Naive thymus-derived CD4-positive, alpha-beta T cell (primary cell): ENCODE data around the gene MFAP4. TPM values are rescaled to one million over a fixed set of nuclear protein-coding genes. Genes with fewer than 3 reads are reported as not detected.
A peak's percentile ranks its signal among the peaks of the same experiment; 100 is the strongest.

Experiments
- ATAC-seq: fragments of 150-1000 bp; cut with Tn5 transposase; 2 replicates; pipeline ENCODE4 v1.10.0; 2021; ENCODE audit warnings: mild to moderate bottlenecking, moderate library complexity
- CTCF ChIA-PET: fragments of 350-600 bp; sonication (Branson Sonifier 250); formaldehyde crosslinking; loops from one replicate; lab custom pipeline; 2021; ENCODE audit warnings: antibody characterized with exemption; lab: Charles Lee
- POLR2A ChIA-PET: fragments of 350-600 bp; sonication (Branson Sonifier 250); formaldehyde crosslinking; loops from one replicate; lab custom pipeline; 2021; ENCODE audit warnings: antibody characterized with exemption, inconsistent platforms; lab: Charles Lee
- DNase-seq, 9 donors: peaks; one replicate each; pipeline versions ENCODE4 v3.0.0 to v3.0.0-alpha.2; 2020 to 2022; ENCODE audit warnings: mixed read lengths in 1 of 9
- H3K27ac ChIP-seq: one replicate; pipeline ENCODE4 v1.7.0; 2013; ENCODE audit warnings: mild to moderate bottlenecking, low read depth, low read length, moderate library complexity
- H3K27me3 ChIP-seq, 2 donors: one replicate each; pipeline ENCODE4 v1.7.0; 2013; ENCODE audit warnings: low read length in 2 of 2, mild to moderate bottlenecking in 2 of 2, moderate library complexity in 2 of 2; ENCODE audit not compliant: control insufficient read depth in 2 of 2, insufficient read depth in 2 of 2
- H3K36me3 ChIP-seq, 3 experiments: 1 replicate in 2 of 3; 2 replicates in 1 of 3; pipeline ENCODE4 v1.7.0; 2013; ENCODE audit warnings: low read length in 3 of 3, mild to moderate bottlenecking in 3 of 3, moderate library complexity in 1 of 3; ENCODE audit not compliant: insufficient read depth in 3 of 3, control insufficient read depth in 2 of 3
- H3K4me1 ChIP-seq, 2 donors: one replicate each; pipeline ENCODE4 v1.7.0; 2013; ENCODE audit warnings: low read length in 2 of 2, mild to moderate bottlenecking in 2 of 2, moderate library complexity in 1 of 2; ENCODE audit not compliant: control insufficient read depth in 2 of 2, insufficient read depth in 2 of 2
- H3K4me3 ChIP-seq: 2 replicates; pipeline ENCODE4 v1.7.0; 2013; ENCODE audit warnings: mild to moderate bottlenecking, low read length
- H3K9me3 ChIP-seq, 3 experiments: 1 replicate in 2 of 3; 2 replicates in 1 of 3; pipeline ENCODE4 v1.7.0; 2013; ENCODE audit warnings: low read length in 3 of 3; ENCODE audit not compliant: control insufficient read depth in 2 of 3
- H3K27ac Mint-ChIP-seq, 9 donors: one replicate each; pipeline ENCODE4 v1.8.0; 2020 to 2022; ENCODE audit warnings: mixed read lengths in 9 of 9, mild to moderate bottlenecking in 8 of 9, moderate library complexity in 5 of 9, inconsistent platforms in 2 of 9
- H3K27me3 Mint-ChIP-seq, 5 donors: one replicate each; pipeline ENCODE4 v1.8.0; 2021 to 2022; ENCODE audit warnings: mixed read lengths in 5 of 5, mild to moderate bottlenecking in 1 of 5
- H3K36me3 Mint-ChIP-seq, 5 donors: one replicate each; pipeline ENCODE4 v1.8.0; 2020 to 2022; ENCODE audit warnings: mixed read lengths in 5 of 5, mild to moderate bottlenecking in 3 of 5, inconsistent platforms in 1 of 5
- H3K4me1 Mint-ChIP-seq, 7 donors: one replicate each; pipeline ENCODE4 v1.8.0; 2020 to 2022; ENCODE audit warnings: mixed read lengths in 7 of 7, mild to moderate bottlenecking in 3 of 7, inconsistent platforms in 1 of 7
- H3K4me3 Mint-ChIP-seq, 10 donors: one replicate each; pipeline ENCODE4 v1.8.0; 2020 to 2022; ENCODE audit warnings: mild to moderate bottlenecking in 10 of 10, mixed read lengths in 10 of 10, moderate library complexity in 6 of 10, inconsistent platforms in 2 of 10
- H3K9me3 Mint-ChIP-seq, 11 donors: one replicate each; pipeline ENCODE4 v1.8.0; 2020 to 2022; ENCODE audit warnings: mixed read lengths in 11 of 11, mild to moderate bottlenecking in 4 of 11, inconsistent platforms in 1 of 11, moderate library complexity in 1 of 11
- intact Hi-C, 2 donors: fragments of 100-400 bp; cut with micrococcal nuclease; formaldehyde crosslinking; loops; one replicate each; pipeline ENCODE4 v1.15.1; 2023
- polyA plus RNA-seq, 2 donors: library from polyadenylated mRNA; unstranded; fragments of 300-500 nt; fragmentation: Illumina TruSeq; gene quantifications; one replicate each; pipeline ENCODE4 v1.2.3, GENCODE V29; 2021
- total RNA-seq, 6 experiments: library from RNA in 5 of 6; stranded (reverse) in 5 of 6; gene quantifications; 1 replicate in 5 of 6; 2 replicates in 1 of 6; pipeline ENCODE4 v1.2.3 and lab custom pipeline; 2021 to 2026

MFAP4 gene
- total and polyA plus RNA-seq, 7 experiments from 2014 or later: not detected

GRCh38 chr17:19386051-19386929 lies 700 bp downstream of the MFAP4 start:
- Mint-ChIP-seq H3K36me3 (peaks cover 0 to 20% (median 0%) of the 10 kb centered on the region in 5 donors), H3K27me3 (peaks cover 0 to 19% (median 0%) of the 10 kb centered on the region in 5 donors), H3K4me3 (no peak overlapping the region), H3K27ac (no peak overlapping the region), H3K4me1 (peaks cover 0 to 13% (median 5%) of the 10 kb centered on the region in 7 donors), H3K9me3 (peaks cover 0 to under 1% (median 0%) of the 10 kb centered on the region in 11 donors)
- DNase-seq: no peak
- no peak overlapping the region for H3K27ac ChIP-seq
- peaks cover 0 to 34% (median 0%) of the 10 kb centered on the region in 3 experiments for H3K36me3 ChIP-seq
- H3K4me3 ChIP-seq: no peak overlapping the region
- H3K4me1 ChIP-seq: no peaks in the 10 kb centered on the region
- no peaks in the 10 kb centered on the region for H3K9me3 ChIP-seq
- ATAC-seq: peak; percentile 84
- ChIA-PET POLR2A (no interaction called here), CTCF (interaction anchor here (0.6 kb wide), 1 partner anchor 61 kb away, joined by 3 read pairs; no protein-coding TSS in a partner anchor)
- intact Hi-C loops: no loop called here
- no peaks in the 10 kb centered on the region for H3K27me3 ChIP-seq

- no peak overlapping the region for H3K27ac ChIP-seq
- no peaks in the 10 kb centered on the region for H3K27me3 ChIP-seq
- ChIA-PET POLR2A (no interaction called here), CTCF (interaction anchor here (0.6 kb wide), 1 partner anchor 61 kb away, joined by 3 read pairs; no protein-coding TSS in a partner anchor)
- peaks cover 0 to 13% (median 6%) of the 10 kb centered on the region in 7 donors for H3K4me1 Mint-ChIP-seq
- ATAC-seq (no peak), DNase-seq (no peak)
- H3K27me3 Mint-ChIP-seq: peaks cover 0 to 16% (median 0%) of the 10 kb centered on the region in 5 donors
- peaks cover 0 to 27% (median 3%) of the 10 kb centered on the region in 5 donors for H3K36me3 Mint-ChIP-seq
- H3K9me3 Mint-ChIP-seq: peaks cover 0 to 1% (median 0%) of the 10 kb centered on the region in 11 donors
- no peak overlapping the region for H3K4me3 ChIP-seq
- no peaks in the 10 kb centered on the region for H3K9me3 ChIP-seq
- no peak overlapping the region for H3K27ac Mint-ChIP-seq
- intact Hi-C loops: no loop called here
- no peaks in the 10 kb centered on the region for H3K4me1 ChIP-seq
- no peak overlapping the region for H3K4me3 Mint-ChIP-seq
- H3K36me3 ChIP-seq: peaks cover 0 to 42% (median 0%) of the 10 kb centered on the region in 3 experiments
These were observed 1.4 kb downstream of the MFAP4 start for GRCh38 chr17:19385521-19385983.

- ATAC-seq (no peak), DNase-seq (no peak)
- POLR2A ChIA-PET: no interaction called here
- peaks cover 0 to 48% (median 0%) of the 10 kb centered on the region in 3 experiments for H3K36me3 ChIP-seq
- no peaks in the 10 kb centered on the region for H3K4me1 ChIP-seq
- intact Hi-C loops: no loop called here
- Mint-ChIP-seq H3K27ac (peak overlapping the region in 2 of 9 donors; percentile 43 to 56), H3K9me3 (peaks cover 0 to 1% (median 0%) of the 10 kb centered on the region in 11 donors), H3K36me3 (peaks cover 0 to 30% (median 10%) of the 10 kb centered on the region in 5 donors), H3K27me3 (peaks cover 0 to 16% (median 0%) of the 10 kb centered on the region in 5 donors), H3K4me1 (peaks cover 0 to 13% (median 6%) of the 10 kb centered on the region in 7 donors), H3K4me3 (no peak overlapping the region)
- no peaks in the 10 kb centered on the region for H3K9me3 ChIP-seq
- no peaks in the 10 kb centered on the region for H3K27me3 ChIP-seq
- H3K4me3 ChIP-seq: no peak overlapping the region
- no peak overlapping the region for H3K27ac ChIP-seq
- CTCF ChIA-PET: no interaction called here
These were observed 2.1 kb downstream of the MFAP4 start for GRCh38 chr17:19384723-19385391.

- Mint-ChIP-seq H3K27me3 (peaks cover 0 to 7% (median 0%) of the 10 kb centered on the region in 5 donors), H3K4me3 (no peak overlapping the region), H3K27ac (peak overlapping the region in 5 of 9 donors; percentile 18 to 50 (median 25)), H3K4me1 (peaks cover 6 to 16% (median 10%) of the 10 kb centered on the region in 7 donors), H3K9me3 (peaks cover 0 to 1% (median 0%) of the 10 kb centered on the region in 11 donors), H3K36me3 (peaks cover 0 to 38% (median 13%) of the 10 kb centered on the region in 5 donors)
- no peak for DNase-seq
- Histone ChIP-seq H3K36me3 (peaks cover 0 to 48% (median 0%) of the 10 kb centered on the region in 3 experiments), H3K27me3 (no peaks in the 10 kb centered on the region), H3K4me3 (no peak overlapping the region), H3K4me1 (no peaks in the 10 kb centered on the region), H3K9me3 (no peaks in the 10 kb centered on the region), H3K27ac (no peak overlapping the region)
- intact Hi-C loops: no loop called here
- no peak for ATAC-seq
- POLR2A ChIA-PET: no interaction called here
- CTCF ChIA-PET: no interaction called here
These were observed 3.1 kb downstream of the MFAP4 start for GRCh38 chr17:19383681-19384470.

GRCh38 chr17:19382531-19383444 lies 4.2 kb downstream of the MFAP4 start:
- no peak overlapping the region for H3K4me3 Mint-ChIP-seq
- ChIA-PET POLR2A (no interaction called here), CTCF (no interaction called here)
- peaks cover 0 to 1% (median 0%) of the 10 kb centered on the region in 11 donors for H3K9me3 Mint-ChIP-seq
- peaks cover 0 to 38% (median 13%) of the 10 kb centered on the region in 5 donors for H3K36me3 Mint-ChIP-seq
- Histone ChIP-seq H3K27ac (no peak overlapping the region), H3K27me3 (no peaks in the 10 kb centered on the region), H3K36me3 (peaks cover 0 to 50% (median 0%) of the 10 kb centered on the region in 3 experiments), H3K9me3 (no peaks in the 10 kb centered on the region), H3K4me1 (no peaks in the 10 kb centered on the region), H3K4me3 (no peak overlapping the region)
- H3K4me1 Mint-ChIP-seq: peaks cover 6 to 15% (median 10%) of the 10 kb centered on the region in 7 donors
- intact Hi-C loops: no loop called here
- no peak for ATAC-seq
- no peak for DNase-seq
- H3K27ac Mint-ChIP-seq: no peak overlapping the region
- peaks cover 0 to under 1% (median 0%) of the 10 kb centered on the region in 5 donors for H3K27me3 Mint-ChIP-seq
